Fibroblast of lung (primary cell): ENCODE measurements around the gene PALLD.

ENCODE experiments used
- EZH2 ChIP-seq: IDR thresholded peaks from 2 replicates; pipeline ENCODE4 v1.5.1; 2012; ENCODE audit warnings: low read length, control low read depth, mild to moderate bottlenecking; ENCODE audit errors: missing control alignments
- TF ChIP-seq, protein P1 (sequence below), 2 donors: IDR thresholded peaks in 1 of 2; conservative IDR thresholded peaks in 1 of 2; 1 replicate in 1 of 2; 2 replicates in 1 of 2; pipeline ENCODE4 v1.5.1; 2011 to 2012; ENCODE audit warnings: low read length in 2 of 2, control low read depth in 1 of 2, inconsistent platforms in 1 of 2, low read depth in 1 of 2, mild to moderate bottlenecking in 1 of 2

DNA sequence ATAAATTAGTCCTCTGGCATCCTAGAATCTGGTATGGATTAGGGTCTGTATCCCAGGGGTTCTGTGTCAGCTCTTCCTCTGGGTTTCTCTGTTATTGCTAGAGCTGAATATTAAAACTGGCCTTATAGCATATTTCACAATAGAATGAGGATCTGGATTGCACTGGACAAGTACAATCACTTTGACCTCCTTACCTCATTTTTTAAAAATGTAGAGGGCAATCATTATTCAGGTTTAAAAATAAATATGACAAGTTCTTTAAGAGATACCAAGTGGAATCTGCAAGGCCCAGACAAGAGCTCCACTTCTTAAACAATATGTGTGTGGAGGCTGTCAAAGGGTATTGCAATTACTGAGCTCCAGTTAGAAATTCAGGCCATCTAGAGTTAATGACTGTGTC lies 1.4 kb downstream of the PALLD start:
- TF ChIP-seq EZH2 = no peak
- TF ChIP-seq, protein P1, sequence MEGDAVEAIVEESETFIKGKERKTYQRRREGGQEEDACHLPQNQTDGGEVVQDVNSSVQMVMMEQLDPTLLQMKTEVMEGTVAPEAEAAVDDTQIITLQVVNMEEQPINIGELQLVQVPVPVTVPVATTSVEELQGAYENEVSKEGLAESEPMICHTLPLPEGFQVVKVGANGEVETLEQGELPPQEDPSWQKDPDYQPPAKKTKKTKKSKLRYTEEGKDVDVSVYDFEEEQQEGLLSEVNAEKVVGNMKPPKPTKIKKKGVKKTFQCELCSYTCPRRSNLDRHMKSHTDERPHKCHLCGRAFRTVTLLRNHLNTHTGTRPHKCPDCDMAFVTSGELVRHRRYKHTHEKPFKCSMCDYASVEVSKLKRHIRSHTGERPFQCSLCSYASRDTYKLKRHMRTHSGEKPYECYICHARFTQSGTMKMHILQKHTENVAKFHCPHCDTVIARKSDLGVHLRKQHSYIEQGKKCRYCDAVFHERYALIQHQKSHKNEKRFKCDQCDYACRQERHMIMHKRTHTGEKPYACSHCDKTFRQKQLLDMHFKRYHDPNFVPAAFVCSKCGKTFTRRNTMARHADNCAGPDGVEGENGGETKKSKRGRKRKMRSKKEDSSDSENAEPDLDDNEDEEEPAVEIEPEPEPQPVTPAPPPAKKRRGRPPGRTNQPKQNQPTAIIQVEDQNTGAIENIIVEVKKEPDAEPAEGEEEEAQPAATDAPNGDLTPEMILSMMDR (conservative IDR thresholded peaks at IDR 0.05 in 1 of 2, IDR thresholded peaks at IDR 0.05 in 1 of 2; ENCODE audit: low read depth in 1 of 2, low read length in 2 of 2) = no peak
